ENCODE measurements around the gene FUS.

The FUS gene

GRCh38 chr16:31215287-31216162 is 35.6 kb downstream of the FUS start (continued):
- TF ChIP-seq TSHZ1 (tag by site-specific recombination; IDR thresholded peaks at IDR 0.05; ENCODE audit: borderline replicate concordance) (no peak; the same call in 1 of the 2 replicates), ZNF623 (tag by site-specific recombination; IDR thresholded peaks at IDR 0.05) (no peak), TRIM28 (IDR thresholded peaks at IDR 0.05; ENCODE audit: borderline replicate concordance, low read length) (no peak), ZNF707 (tag by site-specific recombination; IDR thresholded peaks at IDR 0.05) (no peak), GLI4 (tag by site-specific recombination; IDR thresholded peaks at IDR 0.05) (no peak), KLF7 (tag by site-specific recombination; IDR thresholded peaks at IDR 0.05; ENCODE audit: borderline replicate concordance) (peak; percentile 71), ZNF629 (tag by site-specific recombination; IDR thresholded peaks at IDR 0.05) (peak; percentile 29; the same call in 1 of the 2 replicates), IKZF3 (tag by site-specific recombination; IDR thresholded peaks at IDR 0.05) (peak; percentile 61; the same call in 1 of the 2 replicates), ELK4 (IDR thresholded peaks at IDR 0.05; ENCODE audit: borderline replicate concordance, low read depth, low read length) (no peak), ZNF214 (tag by site-specific recombination; IDR thresholded peaks at IDR 0.05; ENCODE audit: borderline replicate concordance) (no peak), ZNF692 (tag by site-specific recombination; IDR thresholded peaks at IDR 0.05) (peak; percentile 51; the same call in 1 of the 2 replicates), ZNF248 (tag by site-specific recombination; IDR thresholded peaks at IDR 0.05) (no peak), ZNF521 (tag by site-specific recombination; IDR thresholded peaks at IDR 0.05) (no peak), ZNF366 (tag by site-specific recombination; conservative IDR thresholded peaks at IDR 0.05) (no peak), ZBTB10 (tag by site-specific recombination; IDR thresholded peaks at IDR 0.05) (no peak), ZFP41 (tag by site-specific recombination; IDR thresholded peaks at IDR 0.05; ENCODE audit: borderline replicate concordance) (no peak), KLF10 (tag by site-specific recombination; IDR thresholded peaks at IDR 0.05) (no peak), ZBTB26 (tag by site-specific recombination; optimal IDR thresholded peaks at IDR 0.05) (peak; percentile 76), GLIS1 (tag by site-specific recombination; IDR thresholded peaks at IDR 0.05) (0 out of 2 replicates have a peak, but pooled peaks have one; percentile 6), ZFP69B (tag by site-specific recombination; IDR thresholded peaks at IDR 0.05) (0 out of 2 replicates have a peak, but pooled peaks have one; percentile 47), BCL6B (tag by site-specific recombination; IDR thresholded peaks at IDR 0.05) (no peak), FEZF1 (tag by site-specific recombination; IDR thresholded peaks at IDR 0.05) (no peak), ZNF777 (tag by site-specific recombination; IDR thresholded peaks at IDR 0.05; ENCODE audit: borderline replicate concordance) (0 out of 2 replicates have a peak, but pooled peaks have one; percentile 74), ZNF645 (tag by site-specific recombination; IDR thresholded peaks at IDR 0.05) (no peak), KLF8 (tag by site-specific recombination; IDR thresholded peaks at IDR 0.05) (peak; percentile 30; the same call in 1 of the 2 replicates), ZFP3 (tag by site-specific recombination; IDR thresholded peaks at IDR 0.05; ENCODE audit: low read depth) (no peak)

Data from HEK293 (cell line).